Right forelimb (tissue), 1 donor: ENCODE measurements around the gene HOXB5.

Experiments
- DNase-seq: peaks from one replicate; pipeline ENCODE4 v3.0.0-alpha.2; 2018

HOXB5 gene

DNA sequence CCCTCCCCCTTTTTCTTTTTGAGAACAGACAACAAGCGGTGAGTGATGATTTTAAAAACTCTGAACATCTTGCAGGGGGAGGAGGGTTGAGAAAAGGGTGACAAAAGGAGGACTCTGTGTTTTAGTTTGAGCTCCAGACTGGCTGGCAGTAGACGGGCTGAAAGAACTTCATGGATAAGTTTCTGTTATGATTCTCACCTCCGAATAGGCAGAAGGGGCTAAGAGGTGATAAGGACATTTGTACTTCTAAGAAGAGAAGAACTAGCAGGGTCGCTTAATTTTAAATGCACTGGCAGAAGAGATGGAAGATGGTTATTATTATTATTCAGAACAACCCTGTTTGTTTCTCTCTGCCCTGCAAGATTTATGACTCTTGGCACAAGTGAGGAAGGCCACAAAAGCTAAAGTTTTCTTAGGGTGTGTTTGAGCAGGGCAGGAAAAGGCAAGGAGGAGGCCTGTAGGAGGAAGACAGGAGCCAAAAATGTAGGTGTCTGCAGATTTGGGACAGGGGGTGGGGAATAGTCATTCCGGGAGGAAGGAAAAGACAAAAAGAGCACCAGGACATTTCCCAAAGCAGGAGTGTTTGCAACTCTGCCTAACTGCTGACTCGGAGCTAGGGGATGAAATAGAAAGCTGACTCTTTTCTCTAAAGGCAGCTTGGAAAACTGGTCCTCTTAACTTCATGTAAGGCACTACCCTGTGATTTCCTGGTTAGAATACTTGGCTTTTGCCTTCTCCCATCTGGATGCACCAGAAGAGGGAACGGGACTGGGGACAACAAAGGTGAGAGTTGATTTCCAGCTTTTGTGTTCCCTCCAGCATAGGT is 36.8 kb downstream of the HOXB5 start:
- no peak for DNase-seq

DNA sequence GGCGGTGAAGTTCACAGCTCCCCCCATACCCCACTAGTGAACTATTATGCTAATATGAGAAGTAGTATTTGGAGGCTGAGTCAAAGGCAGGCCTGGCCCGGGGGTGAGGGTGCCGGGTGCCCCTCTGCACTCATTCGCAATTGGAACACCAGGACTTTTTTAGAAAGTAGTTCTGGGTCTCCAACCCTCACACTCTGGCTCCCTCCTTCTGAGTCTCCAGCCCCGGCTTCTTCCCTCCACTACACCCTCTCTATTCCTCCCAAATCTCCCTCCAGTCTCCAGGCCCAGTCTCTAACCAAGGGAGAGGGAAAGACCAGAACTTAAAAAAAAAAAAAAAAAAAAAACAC is 37.4 kb downstream of the HOXB5 start:
- DNase-seq: no peak

GRCh38 chr17:48555258-48556228 is 38.0 kb downstream of the HOXB5 start:
- no peak for DNase-seq

- no peak for DNase-seq
Measured at GRCh38 chr17:48554412-48555257, 38.9 kb downstream of the HOXB5 start.

- no peak for DNase-seq
Measured at GRCh38 chr17:48553826-48554225, 39.8 kb downstream of the HOXB5 start.

- no peak for DNase-seq
Measured at GRCh38 chr17:48553190-48553547, 40.4 kb downstream of the HOXB5 start.

- DNase-seq: no peak
Measured at GRCh38 chr17:48552466-48553189, 41.0 kb downstream of the HOXB5 start.

DNA sequence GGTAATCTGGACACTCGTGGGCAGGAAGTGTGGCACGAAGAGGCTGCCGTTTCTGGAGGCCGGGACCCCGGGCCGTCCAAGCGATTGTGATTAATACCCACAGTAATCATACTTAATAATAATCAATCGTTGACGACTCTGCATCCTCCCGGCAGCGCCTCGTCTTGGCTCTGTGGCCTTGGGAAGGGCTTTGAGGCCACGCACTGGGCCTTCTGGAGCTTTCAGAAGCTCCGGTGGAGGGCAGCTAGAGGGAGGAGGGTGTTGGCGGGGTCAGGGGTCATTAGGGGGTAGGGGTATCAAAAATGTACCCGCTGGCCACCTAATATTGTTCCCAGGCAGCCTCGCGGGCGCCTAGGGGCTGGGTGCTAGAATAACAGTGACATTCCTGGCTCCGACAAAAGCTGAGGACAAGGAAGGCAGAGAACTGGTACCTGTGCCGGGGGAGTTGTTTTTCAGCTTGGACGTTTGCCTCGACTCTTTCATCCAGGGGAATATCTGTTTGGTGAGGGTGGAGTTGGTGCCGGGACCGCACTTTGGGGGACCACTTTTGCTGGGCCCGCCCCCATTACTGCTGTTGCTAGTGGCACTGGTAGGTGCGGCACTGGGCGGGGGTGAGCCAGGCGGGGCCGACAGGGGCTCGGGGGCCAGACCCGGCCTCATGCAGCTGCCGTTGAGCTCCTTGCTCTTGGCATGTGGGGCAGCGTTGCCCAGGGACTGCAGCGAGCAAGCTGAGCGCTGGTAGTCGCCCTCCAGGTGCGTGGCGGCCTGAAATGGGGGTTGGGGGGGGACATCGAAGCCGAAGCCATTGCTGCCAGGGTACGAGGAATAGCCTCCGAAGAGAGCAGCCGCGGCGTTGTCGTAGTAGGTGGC is 41.7 kb downstream of the HOXB5 start:
- no peak for DNase-seq

DNA sequence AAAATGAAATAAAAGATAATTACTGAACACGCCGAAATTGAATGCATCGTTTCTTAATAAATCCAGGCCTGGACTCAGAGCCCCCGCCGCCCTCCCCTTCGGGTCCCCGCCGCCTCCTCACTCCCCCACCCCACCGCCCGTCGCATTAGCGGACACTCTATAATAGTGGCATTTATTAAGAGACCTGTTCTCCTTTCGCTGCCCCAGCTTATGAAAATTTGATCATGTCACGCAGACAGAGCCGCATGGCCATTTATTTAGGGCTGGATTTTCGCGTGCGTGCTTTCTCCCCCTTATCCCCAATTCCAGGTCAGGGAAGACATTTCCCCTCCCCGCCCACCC is 42.4 kb downstream of the HOXB5 start:
- DNase-seq: no peak

DNA sequence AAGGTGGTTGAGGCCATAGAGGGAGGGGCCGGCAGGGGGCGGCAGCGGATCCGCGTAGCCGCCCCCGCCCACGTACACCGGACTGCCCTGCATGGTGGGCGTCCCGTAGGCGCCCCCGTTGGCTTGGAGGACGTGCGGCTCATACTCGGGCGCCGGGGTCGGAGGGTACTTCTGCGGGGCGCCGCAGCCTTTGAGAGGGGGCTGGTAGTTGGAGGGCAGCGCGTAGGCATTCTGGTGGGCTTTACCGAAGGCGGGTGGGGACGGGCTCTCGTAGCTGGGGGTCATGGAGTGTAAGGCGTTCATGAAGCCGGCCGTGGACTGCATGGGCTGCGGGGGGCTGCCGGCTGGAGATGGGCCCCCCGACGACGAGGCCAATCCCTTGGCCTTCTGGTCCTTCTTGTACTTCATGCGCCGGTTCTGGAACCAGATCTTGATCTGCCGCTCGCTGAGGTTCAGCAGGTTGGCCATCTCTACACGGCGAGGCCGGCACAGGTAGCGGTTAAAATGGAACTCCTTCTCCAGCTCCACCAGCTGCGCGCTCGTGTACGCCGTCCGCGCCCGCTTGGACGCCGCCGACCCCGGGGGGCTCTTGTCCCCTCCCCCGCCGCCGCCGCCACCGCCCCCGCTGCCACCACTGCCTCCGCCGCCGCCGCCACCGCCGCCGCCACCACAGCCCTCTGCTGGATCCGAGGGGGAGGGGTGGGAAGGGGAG is 42.9 kb downstream of the HOXB5 start:
- DNase-seq: no peak

DNA sequence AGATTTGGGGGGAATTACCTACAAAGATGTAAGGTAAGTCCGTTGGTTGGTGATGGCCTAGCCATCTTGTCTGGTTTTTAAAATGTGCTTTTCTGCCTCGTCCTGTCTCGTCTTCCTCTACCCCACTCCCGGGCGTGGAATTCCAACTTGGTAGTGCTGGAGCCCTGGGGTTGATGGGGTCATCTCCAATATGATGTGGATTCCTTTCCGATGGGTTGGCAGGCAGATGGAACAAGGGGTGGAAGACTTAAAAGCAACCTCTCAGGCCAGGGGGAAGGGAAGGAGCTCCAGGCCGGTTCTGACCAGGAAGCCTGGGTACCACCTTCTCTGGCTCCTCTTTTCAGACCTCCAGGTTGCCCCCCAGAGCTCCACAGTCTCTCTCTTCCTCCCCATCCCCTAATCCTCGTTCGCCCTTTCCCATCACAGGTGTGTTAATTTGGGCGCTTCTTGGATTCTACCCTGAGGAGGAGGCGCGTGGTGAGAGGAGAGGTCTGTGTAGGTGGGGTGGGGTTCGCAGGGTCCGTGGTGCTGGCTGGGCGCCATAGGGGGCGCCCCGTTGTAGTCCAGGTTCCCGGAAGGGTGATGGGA is 43.6 kb downstream of the HOXB5 start:
- no peak for DNase-seq

DNA sequence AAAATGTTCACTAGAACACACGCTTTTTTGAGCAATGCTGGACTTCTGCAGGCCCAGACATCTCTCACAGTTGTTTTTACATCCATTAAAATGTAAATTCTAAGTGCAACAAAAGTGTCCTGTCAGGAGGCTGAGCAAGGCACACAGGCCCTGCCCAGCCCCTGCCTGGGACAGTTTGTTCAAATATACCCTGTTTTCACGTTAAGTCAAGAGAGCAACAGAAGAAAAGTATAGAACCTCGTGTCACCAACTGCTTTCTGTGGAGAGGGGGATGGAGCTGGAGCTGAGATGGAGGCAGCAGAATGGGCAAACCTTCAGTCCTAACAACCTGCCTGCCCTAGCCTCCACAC is 44.3 kb downstream of the HOXB5 start:
- DNase-seq: no peak

GRCh38 chr17:48548523-48549280 is 44.9 kb downstream of the HOXB5 start:
- no peak for DNase-seq

DNA sequence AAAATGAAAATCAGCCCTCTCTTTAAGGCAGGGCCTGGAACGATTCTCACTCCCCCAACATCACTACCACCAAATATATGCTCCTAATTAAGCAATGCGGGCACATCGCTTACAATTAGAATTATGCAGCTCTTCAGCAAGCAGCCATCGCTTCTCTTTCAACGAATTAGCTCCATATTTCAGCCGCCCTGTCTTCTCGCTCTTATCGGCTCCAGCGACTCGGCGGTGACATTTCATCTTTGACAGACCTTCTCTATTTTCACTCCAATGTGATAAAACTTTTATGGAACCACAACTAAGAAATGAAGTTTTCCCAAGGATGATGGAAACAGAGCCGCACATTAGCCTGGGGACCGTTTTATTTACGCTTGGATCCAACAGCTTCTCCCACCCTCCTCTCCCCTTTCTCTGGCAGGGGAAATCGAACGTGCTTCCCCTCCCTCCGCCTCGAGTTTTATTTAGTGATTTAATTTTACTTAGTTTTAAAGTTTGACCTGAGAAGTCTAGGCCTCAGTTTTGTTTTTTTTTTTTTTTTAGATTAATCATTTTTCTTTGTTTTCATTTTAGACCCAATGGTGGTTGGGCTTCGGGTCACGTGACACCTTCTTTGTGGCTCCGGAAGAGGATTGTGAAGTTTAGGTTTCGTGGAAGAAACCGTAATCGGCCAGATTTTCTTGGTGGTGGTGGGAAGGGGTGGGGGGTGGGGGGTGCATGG is 45.6 kb downstream of the HOXB5 start:
- DNase-seq: no peak

GRCh38 chr17:48546924-48547807 is 46.4 kb downstream of the HOXB5 start:
- no peak for DNase-seq

- DNase-seq: no peak
Measured at GRCh38 chr17:48546137-48546923, 47.2 kb downstream of the HOXB5 start.

DNA sequence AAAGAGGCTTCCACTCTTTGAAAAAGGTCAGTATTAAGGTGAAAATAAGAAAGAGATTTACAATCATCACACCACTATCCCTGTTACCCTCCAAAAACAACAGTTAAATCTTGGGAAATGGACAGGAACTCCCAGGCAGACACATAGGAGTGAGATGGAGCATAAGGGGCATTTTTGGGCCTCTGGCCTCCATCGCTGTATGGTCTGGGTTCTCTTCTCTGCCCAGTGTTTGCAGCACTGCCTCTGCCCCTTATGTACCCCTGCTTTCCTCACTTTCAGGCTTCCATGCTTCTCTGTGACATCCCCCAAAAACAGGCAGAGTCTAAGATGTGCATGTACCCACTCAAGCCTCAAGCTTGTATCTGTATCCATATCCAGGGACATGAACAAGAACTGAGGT is 48.0 kb downstream of the HOXB5 start:
- no peak for DNase-seq
